K562 (cell line): ENCODE results near the gene CSNK1A1. TPM values are rescaled to one million over a fixed set of nuclear protein-coding genes. Genes with fewer than 3 reads are reported as not detected.

Experiments
- ELF2 ChIP-seq: fragments of 250-450 bp; sonication (Bioruptor Pico); IDR thresholded peaks from 2 replicates; pipeline ENCODE4 v1.5.0; 2021; ENCODE audit warnings: mild to moderate bottlenecking
- HDAC2 ChIP-seq: fragments of 450-650 bp; IDR thresholded peaks from 2 replicates; pipeline ENCODE4 v1.6.1; 2016; ENCODE audit warnings: mild to moderate bottlenecking
- HLTF ChIP-seq: fragments of 450-650 bp; IDR thresholded peaks from 2 replicates; pipeline ENCODE4 v1.6.1; 2016
- MAZ ChIP-seq, 2 experiments: fragments of 450-650 bp in 1 of 2; sonication (generic) in 1 of 2; formaldehyde crosslinking; IDR thresholded peaks in 1 of 2; conservative IDR thresholded peaks in 1 of 2; 2 replicates each; pipeline versions ENCODE4 v1.4.0 to v1.5.0; 2020; ENCODE audit warnings: mild to moderate bottlenecking in 1 of 2, missing genetic modification reagents in 1 of 2
- MCM5 ChIP-seq: fragments of 450-650 bp; IDR thresholded peaks from 2 replicates; pipeline ENCODE4 v1.6.1; 2016; ENCODE audit warnings: low read depth
- MITF ChIP-seq: IDR thresholded peaks from 2 replicates; pipeline ENCODE4 v1.6.1; 2014; ENCODE audit warnings: antibody characterized with exemption
- MXI1 ChIP-seq: IDR thresholded peaks from 2 replicates; pipeline ENCODE4 v1.6.1; 2011; ENCODE audit warnings: low read depth, mild to moderate bottlenecking, improper control_type of control experiment, low read length
- NR2C1 ChIP-seq, 2 experiments: fragments of 450-650 bp; IDR thresholded peaks; 2 replicates each; pipeline ENCODE4 v1.6.1; 2017; ENCODE audit warnings: mild to moderate bottlenecking in 2 of 2, antibody characterized with exemption in 1 of 2, inconsistent platforms in 1 of 2, missing compliant biosample characterization in 1 of 2, missing genetic modification characterization in 1 of 2
- SNIP1 ChIP-seq: fragments of 450-650 bp; IDR thresholded peaks from 2 replicates; pipeline ENCODE4 v1.7.1; 2017; ENCODE audit warnings: low read depth, mild to moderate bottlenecking
- ZNF592 ChIP-seq: fragments of 450-650 bp; IDR thresholded peaks from 2 replicates; pipeline ENCODE4 v1.6.1; 2017; ENCODE audit warnings: antibody characterized with exemption, mild to moderate bottlenecking
- ZNF830 ChIP-seq: fragments of 250-450 bp; sonication (Bioruptor Pico); IDR thresholded peaks from 2 replicates; pipeline ENCODE4 v1.5.0; 2021; ENCODE audit warnings: mild to moderate bottlenecking
- polyA plus RNA-seq, 8 experiments: library from polyadenylated mRNA; depleted of rRNA in 4 of 8; stranded (reverse) in 5 of 8; unstranded in 3 of 8; fragments of >200 nt; fragmentation: Nextera tagmentation in 2 of 8; fragmentation: Illumina TruSeq in 1 of 8; extraction: Ambion mirVana in 2 of 8; extraction: Trizol in 1 of 8; gene quantifications; 2 replicates each; pipeline versions ENCODE4 v1.2.1 to v1.2.3, GENCODE V29; 2011 to 2014; ENCODE audit warnings: inconsistent platforms in 1 of 8, missing spikeins in 1 of 8
- total RNA-seq, 7 experiments: library from RNA; depleted of rRNA in 6 of 7; stranded (reverse); fragments of >200 nt in 6 of 7; fragmentation: Illumina TruSeq in 2 of 7; extraction: Trizol in 2 of 7; gene quantifications; 2 replicates each; pipeline versions ENCODE4 v1.2.1 to v1.2.3, GENCODE V29; 2011 to 2021; ENCODE audit warnings: low replicate concordance in 1 of 7
- TF ChIP-seq, protein P1 (sequence below): fragments of 450-650 bp; conservative IDR thresholded peaks from 2 replicates; pipeline ENCODE4 v1.6.1; 2016; ENCODE audit warnings: missing genetic modification characterization, low read depth, mild to moderate bottlenecking, missing compliant biosample characterization, moderate library complexity
- TF ChIP-seq, protein P2 (sequence below): fragments of 450-650 bp; IDR thresholded peaks from 2 replicates; pipeline ENCODE4 v1.6.1; 2017; ENCODE audit warnings: antibody characterized with exemption
- TF ChIP-seq, protein P3 (sequence below), 2 experiments: fragments of 250-450 bp in 1 of 2; fragments of 450-650 bp in 1 of 2; sonication (Bioruptor Pico) in 1 of 2; IDR thresholded peaks; 2 replicates each; pipeline versions ENCODE4 v1.6.1 to v1.8.0; 2016 to 2021; ENCODE audit warnings: mild to moderate bottlenecking in 2 of 2, moderate library complexity in 2 of 2, missing compliant biosample characterization in 1 of 2, missing genetic modification characterization in 1 of 2
- TF ChIP-seq, protein P4 (sequence below): fragments of 200-800 bp; sonication (Bioruptor generic); IDR thresholded peaks from 2 replicates; pipeline ENCODE4 v1.6.1; 2017; ENCODE audit warnings: missing genetic modification characterization, missing compliant biosample characterization

CSNK1A1 gene
- total and polyA plus RNA-seq, 9 of the 15 experiments (the other 6 are each of a cell fraction or from before 2014, with no cell fraction given): 49.1 to 196 (median 154) TPM

DNA sequence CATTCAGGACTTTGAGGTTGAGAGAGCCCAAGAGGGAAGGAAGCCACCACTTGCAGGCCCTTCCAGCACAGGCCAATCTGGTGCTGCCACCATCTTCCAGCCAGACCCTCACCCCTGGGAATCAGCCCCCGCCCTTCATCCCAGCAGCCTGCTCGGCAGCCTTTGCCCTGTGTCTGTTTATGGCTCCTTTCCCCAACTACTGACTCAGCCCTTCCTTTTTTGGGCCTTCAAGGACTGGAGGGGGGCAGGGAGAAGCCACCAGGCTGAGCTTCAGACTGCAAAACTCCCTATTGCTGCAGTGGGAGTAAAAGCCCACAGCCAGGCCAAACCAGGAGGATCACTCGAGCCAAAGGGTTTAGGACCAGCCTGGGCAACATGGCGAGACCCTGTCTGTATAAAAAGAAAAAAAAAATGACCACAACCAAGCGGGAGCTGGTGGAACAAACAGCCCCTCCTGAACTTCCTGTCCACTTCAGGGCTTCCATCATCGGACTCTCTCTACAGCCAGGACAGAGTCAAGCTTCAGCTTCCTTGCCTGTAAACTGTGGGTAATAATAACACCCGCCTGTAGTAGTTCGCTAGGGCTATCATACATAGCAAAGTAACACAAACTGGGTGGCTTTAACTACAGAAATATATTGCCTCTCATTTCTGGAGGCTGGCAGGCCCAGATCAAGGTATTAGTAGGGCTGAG is 86.3 kb downstream of the CSNK1A1 start (continued):
- TF ChIP-seq, protein P1, sequence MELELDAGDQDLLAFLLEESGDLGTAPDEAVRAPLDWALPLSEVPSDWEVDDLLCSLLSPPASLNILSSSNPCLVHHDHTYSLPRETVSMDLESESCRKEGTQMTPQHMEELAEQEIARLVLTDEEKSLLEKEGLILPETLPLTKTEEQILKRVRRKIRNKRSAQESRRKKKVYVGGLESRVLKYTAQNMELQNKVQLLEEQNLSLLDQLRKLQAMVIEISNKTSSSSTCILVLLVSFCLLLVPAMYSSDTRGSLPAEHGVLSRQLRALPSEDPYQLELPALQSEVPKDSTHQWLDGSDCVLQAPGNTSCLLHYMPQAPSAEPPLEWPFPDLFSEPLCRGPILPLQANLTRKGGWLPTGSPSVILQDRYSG (tag): peak; percentile 47; the same call in 1 of the 2 replicates
- no peak for TF ChIP-seq ZNF830 (CRISPR knock-in tag)
- TF ChIP-seq NR2C1 (IDR thresholded peaks at IDR 0.05): no peak
- TF ChIP-seq NR2C1 (tag; IDR thresholded peaks at IDR 0.05): peak; percentile 11; the same call in 1 of the 2 replicates
- no peak for TF ChIP-seq HDAC2
- TF ChIP-seq HLTF: no peak
- TF ChIP-seq ELF2: no peak
- no peak for TF ChIP-seq MXI1
- TF ChIP-seq, protein P2, sequence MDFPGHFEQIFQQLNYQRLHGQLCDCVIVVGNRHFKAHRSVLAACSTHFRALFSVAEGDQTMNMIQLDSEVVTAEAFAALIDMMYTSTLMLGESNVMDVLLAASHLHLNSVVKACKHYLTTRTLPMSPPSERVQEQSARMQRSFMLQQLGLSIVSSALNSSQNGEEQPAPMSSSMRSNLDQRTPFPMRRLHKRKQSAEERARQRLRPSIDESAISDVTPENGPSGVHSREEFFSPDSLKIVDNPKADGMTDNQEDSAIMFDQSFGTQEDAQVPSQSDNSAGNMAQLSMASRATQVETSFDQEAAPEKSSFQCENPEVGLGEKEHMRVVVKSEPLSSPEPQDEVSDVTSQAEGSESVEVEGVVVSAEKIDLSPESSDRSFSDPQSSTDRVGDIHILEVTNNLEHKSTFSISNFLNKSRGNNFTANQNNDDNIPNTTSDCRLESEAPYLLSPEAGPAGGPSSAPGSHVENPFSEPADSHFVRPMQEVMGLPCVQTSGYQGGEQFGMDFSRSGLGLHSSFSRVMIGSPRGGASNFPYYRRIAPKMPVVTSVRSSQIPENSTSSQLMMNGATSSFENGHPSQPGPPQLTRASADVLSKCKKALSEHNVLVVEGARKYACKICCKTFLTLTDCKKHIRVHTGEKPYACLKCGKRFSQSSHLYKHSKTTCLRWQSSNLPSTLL: no peak
- no peak for TF ChIP-seq MCM5
- no peak for TF ChIP-seq SNIP1
- TF ChIP-seq ZNF592: peak; percentile 74; the same call in 1 of the 2 replicates
- TF ChIP-seq, protein P3, sequence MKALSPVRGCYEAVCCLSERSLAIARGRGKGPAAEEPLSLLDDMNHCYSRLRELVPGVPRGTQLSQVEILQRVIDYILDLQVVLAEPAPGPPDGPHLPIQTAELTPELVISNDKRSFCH (CRISPR knock-in tag; IDR thresholded peaks at IDR 0.05): no peak
- TF ChIP-seq, protein P3 (tag; IDR thresholded peaks at IDR 0.05): no peak
- TF ChIP-seq, protein P4, sequence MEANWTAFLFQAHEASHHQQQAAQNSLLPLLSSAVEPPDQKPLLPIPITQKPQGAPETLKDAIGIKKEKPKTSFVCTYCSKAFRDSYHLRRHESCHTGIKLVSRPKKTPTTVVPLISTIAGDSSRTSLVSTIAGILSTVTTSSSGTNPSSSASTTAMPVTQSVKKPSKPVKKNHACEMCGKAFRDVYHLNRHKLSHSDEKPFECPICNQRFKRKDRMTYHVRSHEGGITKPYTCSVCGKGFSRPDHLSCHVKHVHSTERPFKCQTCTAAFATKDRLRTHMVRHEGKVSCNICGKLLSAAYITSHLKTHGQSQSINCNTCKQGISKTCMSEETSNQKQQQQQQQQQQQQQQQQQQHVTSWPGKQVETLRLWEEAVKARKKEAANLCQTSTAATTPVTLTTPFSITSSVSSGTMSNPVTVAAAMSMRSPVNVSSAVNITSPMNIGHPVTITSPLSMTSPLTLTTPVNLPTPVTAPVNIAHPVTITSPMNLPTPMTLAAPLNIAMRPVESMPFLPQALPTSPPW: peak; percentile 43; the same call in 1 of the 2 replicates
- TF ChIP-seq MITF: no peak
- TF ChIP-seq MAZ (CRISPR knock-in tag; conservative IDR thresholded peaks at IDR 0.05 in 1 of 2, IDR thresholded peaks at IDR 0.05 in 1 of 2): 0 out of 4 replicates have a peak, but pooled peaks of 1 of the 2 experiments have one; percentile 22
